CD4-positive, CD25-positive, alpha-beta regulatory T cell (primary cell): Measurements from ENCODE around the gene PLEKHM1. TPM values are rescaled to one million over a fixed set of nuclear protein-coding genes. Genes with fewer than 3 reads are reported as not detected.

ENCODE experiments used
- ATAC-seq, 2 donors: fragments of 150-1000 bp; cut with Tn5 transposase; one replicate each; pipeline ENCODE4 v1.10.0; 2021; ENCODE audit warnings: low read depth in 2 of 2, moderate number of reproducible peaks in 2 of 2, moderate library complexity in 1 of 2
- DNase-seq, 3 donors: peaks; one replicate each; pipeline versions ENCODE4 v3.0.0 to v3.0.0-alpha.2; 2012 to 2022; ENCODE audit warnings: mixed read lengths in 1 of 3
- H3K27ac ChIP-seq: one replicate; pipeline ENCODE4 v1.7.0; 2013; ENCODE audit warnings: mild to moderate bottlenecking, low read length; ENCODE audit not compliant: insufficient read depth, poor library complexity, severe bottlenecking
- H3K27me3 ChIP-seq: one replicate; pipeline ENCODE4 v1.7.0; 2013; ENCODE audit warnings: low read length; ENCODE audit not compliant: control insufficient read depth, insufficient read depth
- H3K36me3 ChIP-seq: one replicate; pipeline ENCODE4 v1.7.0; 2013; ENCODE audit warnings: mild to moderate bottlenecking, low read length, moderate library complexity; ENCODE audit not compliant: control insufficient read depth, insufficient read depth
- H3K4me1 ChIP-seq: 2 replicates; pipeline ENCODE4 v1.7.0; 2013; ENCODE audit warnings: mild to moderate bottlenecking, low read length; ENCODE audit not compliant: insufficient read depth, control insufficient read depth, poor library complexity, severe bottlenecking
- H3K4me3 ChIP-seq: one replicate; pipeline ENCODE4 v1.7.0; 2013; ENCODE audit warnings: low read depth, mild to moderate bottlenecking, low read length, moderate library complexity
- H3K9me3 ChIP-seq, 2 experiments: 1 replicate in 1 of 2; 2 replicates in 1 of 2; pipeline ENCODE4 v1.7.0; 2013; ENCODE audit warnings: low read length in 2 of 2, mild to moderate bottlenecking in 1 of 2, moderate library complexity in 1 of 2; ENCODE audit not compliant: control insufficient read depth in 2 of 2
- H3K27ac Mint-ChIP-seq, 3 donors: one replicate each; pipeline ENCODE4 v1.8.0; 2020 to 2022; ENCODE audit warnings: mild to moderate bottlenecking in 3 of 3, mixed read lengths in 3 of 3, moderate library complexity in 2 of 3
- H3K27me3 Mint-ChIP-seq: one replicate; pipeline ENCODE4 v1.8.0; 2022; ENCODE audit warnings: mild to moderate bottlenecking, mixed read lengths
- H3K36me3 Mint-ChIP-seq: one replicate; pipeline ENCODE4 v1.8.0; 2020; ENCODE audit warnings: mixed read lengths
- H3K4me1 Mint-ChIP-seq, 4 donors: one replicate each; pipeline ENCODE4 v1.8.0; 2020 to 2022; ENCODE audit warnings: mixed read lengths in 4 of 4, mild to moderate bottlenecking in 1 of 4
- H3K4me3 Mint-ChIP-seq, 4 donors: one replicate each; pipeline ENCODE4 v1.8.0; 2020 to 2022; ENCODE audit warnings: mild to moderate bottlenecking in 4 of 4, mixed read lengths in 4 of 4, moderate library complexity in 3 of 4
- H3K9me3 Mint-ChIP-seq, 7 donors: one replicate each; pipeline ENCODE4 v1.8.0; 2020 to 2022; ENCODE audit warnings: mixed read lengths in 7 of 7, mild to moderate bottlenecking in 3 of 7, moderate library complexity in 2 of 7
- polyA plus RNA-seq, 4 donors: library from polyadenylated mRNA; unstranded; fragments of 300-500 nt; fragmentation: Illumina TruSeq; gene quantifications; one replicate each; pipeline ENCODE4 v1.2.3, GENCODE V29; 2021
- total RNA-seq: library from RNA; stranded (reverse); gene quantifications from one replicate; pipeline ENCODE4 v1.2.3, GENCODE V29; 2022

The PLEKHM1 gene
- total and polyA plus RNA-seq, 5 donors from 2014 or later, result 11.1 to 103 (median 12.5) TPM

DNA sequence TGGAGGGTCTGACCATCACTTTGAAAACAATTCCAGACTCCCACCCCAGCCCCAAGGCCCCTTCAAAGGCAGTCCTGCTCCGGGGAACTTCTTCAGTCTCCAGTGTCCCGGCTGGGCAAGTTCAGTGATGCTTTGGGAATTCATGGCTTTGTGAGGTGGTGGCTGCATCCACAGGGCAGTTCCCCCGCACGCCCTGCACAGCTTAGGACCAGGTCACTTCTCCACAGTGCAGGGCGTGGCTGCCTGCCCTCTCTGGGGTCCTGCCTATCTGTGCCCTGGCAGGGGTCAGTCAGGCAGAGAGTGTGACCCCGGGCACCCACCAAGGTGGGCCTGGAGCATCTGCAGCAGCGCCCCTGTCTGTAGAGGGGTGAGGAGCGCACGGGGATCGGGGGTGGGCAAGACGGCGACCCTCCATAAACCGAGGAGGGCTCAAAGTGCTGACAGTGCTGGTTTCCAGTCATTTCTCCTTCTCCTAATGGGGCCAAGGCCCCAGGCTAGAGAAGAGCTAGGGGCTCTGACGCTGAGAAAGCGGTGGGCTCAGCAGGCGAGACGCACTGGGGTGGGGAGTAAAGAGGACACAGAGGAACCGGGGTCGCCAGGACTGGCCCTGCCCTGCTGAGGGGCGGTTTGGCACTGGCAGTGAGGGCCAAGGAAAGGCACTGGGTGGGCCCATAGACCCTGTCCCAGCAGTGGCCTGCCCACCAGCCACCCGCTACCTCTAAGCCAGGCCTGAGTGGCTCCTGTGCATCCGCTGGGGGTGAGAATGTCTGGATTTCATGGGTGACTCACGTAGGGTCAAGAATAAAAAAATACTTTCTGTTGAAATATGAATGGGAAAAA, 53.7 kb downstream of the PLEKHM1 start:
- Histone ChIP-seq H3K4me1 (peaks cover 13% of the 10 kb centered on the region), H3K36me3 (peaks cover 21% of the 10 kb centered on the region), H3K9me3 (no peaks in the 10 kb centered on the region), H3K27me3 (no peaks in the 10 kb centered on the region), H3K27ac (no peak overlapping the region), H3K4me3 (no peak overlapping the region)
- ATAC-seq, result no peak
- Mint-ChIP-seq H3K36me3 (peaks cover 4% of the 10 kb centered on the region), H3K27me3 (no peaks in the 10 kb centered on the region), H3K4me3 (no peak overlapping the region), H3K4me1 (peaks cover 0 to 18% (median 4%) of the 10 kb centered on the region in 4 donors), H3K9me3 (no peaks in the 10 kb centered on the region), H3K27ac (no peak overlapping the region)
- DNase-seq, result no peak

DNA sequence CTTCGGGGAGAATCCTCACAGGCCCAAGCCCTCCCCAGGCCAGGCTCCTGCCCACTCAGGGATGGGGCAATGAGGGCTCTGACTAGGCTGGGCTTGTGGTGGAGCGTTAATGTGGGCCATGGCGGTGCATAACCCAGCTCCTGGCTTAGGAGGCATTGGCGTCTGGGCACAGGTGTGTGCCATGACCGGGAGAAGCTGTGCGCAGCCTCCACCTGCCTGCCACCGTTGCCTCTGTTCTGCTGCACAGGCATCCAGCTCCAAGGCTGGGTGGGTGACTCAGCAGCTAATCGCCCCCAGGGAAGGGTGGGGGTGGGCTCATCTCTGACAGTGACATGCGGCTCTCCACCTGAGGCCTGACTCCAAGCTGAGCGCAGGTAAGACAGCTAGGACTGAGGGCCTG, 54.4 kb downstream of the PLEKHM1 start:
- no peak overlapping the region for H3K27ac Mint-ChIP-seq
- Histone ChIP-seq H3K9me3 (no peaks in the 10 kb centered on the region), H3K4me3 (no peak overlapping the region), H3K27ac (no peak overlapping the region), H3K4me1 (peaks cover 18% of the 10 kb centered on the region), H3K36me3 (peaks cover 21% of the 10 kb centered on the region), H3K27me3 (no peaks in the 10 kb centered on the region)
- no peaks in the 10 kb centered on the region for H3K27me3 Mint-ChIP-seq
- DNase-seq, result no peak
- peaks cover 4% of the 10 kb centered on the region for H3K36me3 Mint-ChIP-seq
- H3K9me3 Mint-ChIP-seq, result no peaks in the 10 kb centered on the region
- H3K4me1 Mint-ChIP-seq, result peaks cover 0 to 17% (median 4%) of the 10 kb centered on the region in 4 donors
- H3K4me3 Mint-ChIP-seq, result no peak overlapping the region
- no peak for ATAC-seq

DNA sequence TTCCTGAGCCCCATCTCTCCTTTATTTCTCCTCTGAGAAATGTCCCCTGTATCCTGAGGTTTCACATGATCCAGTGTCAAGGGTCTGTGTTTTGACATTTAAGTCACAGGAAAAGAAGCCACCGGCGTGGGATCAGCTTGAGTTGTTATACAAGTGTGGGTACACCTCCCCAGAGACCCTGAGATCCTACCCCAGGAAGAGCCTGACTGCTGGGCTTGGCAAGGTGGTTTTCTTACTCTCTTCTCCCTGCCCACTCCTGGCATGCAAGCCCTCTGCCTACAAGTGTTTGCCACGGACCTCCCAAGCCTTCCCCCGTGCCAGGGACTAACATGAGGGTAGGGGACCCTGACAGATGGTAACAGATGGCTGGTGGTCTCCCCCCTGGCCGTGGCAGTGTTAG, 55.0 kb downstream of the PLEKHM1 start:
- Histone ChIP-seq H3K36me3 (peaks cover 20% of the 10 kb centered on the region), H3K9me3 (no peaks in the 10 kb centered on the region), H3K27ac (no peak overlapping the region), H3K4me3 (no peak overlapping the region), H3K4me1 (peaks cover 21% of the 10 kb centered on the region), H3K27me3 (no peaks in the 10 kb centered on the region)
- H3K9me3 Mint-ChIP-seq, result no peaks in the 10 kb centered on the region
- no peaks in the 10 kb centered on the region for H3K27me3 Mint-ChIP-seq
- no peak for ATAC-seq
- peak overlapping the region in 2 of 4 donors; percentile 46 to 82 for H3K4me3 Mint-ChIP-seq
- H3K36me3 Mint-ChIP-seq, result peaks cover 4% of the 10 kb centered on the region
- H3K4me1 Mint-ChIP-seq, result peaks cover 0 to 17% (median 3%) of the 10 kb centered on the region in 4 donors
- peak overlapping the region in 1 of 3 donors; percentile 88 for H3K27ac Mint-ChIP-seq
- no peak for DNase-seq

- Mint-ChIP-seq H3K27me3 (no peaks in the 10 kb centered on the region), H3K27ac (peak overlapping the region in 1 of 3 donors; percentile 80), H3K9me3 (no peaks in the 10 kb centered on the region), H3K4me3 (peak overlapping the region; percentile 65 to 92 (median 74)), H3K4me1 (peaks cover 0 to 24% (median 9%) of the 10 kb centered on the region in 4 donors), H3K36me3 (peaks cover 4% of the 10 kb centered on the region)
- H3K27ac ChIP-seq, result peak overlapping the region; percentile 14
- no peaks in the 10 kb centered on the region for H3K9me3 ChIP-seq
- peaks cover 13% of the 10 kb centered on the region for H3K36me3 ChIP-seq
- no peak overlapping the region for H3K4me3 ChIP-seq
- no peaks in the 10 kb centered on the region for H3K27me3 ChIP-seq
- no peak for ATAC-seq
- H3K4me1 ChIP-seq, result peaks cover 29% of the 10 kb centered on the region
- no peak for DNase-seq
Observed at GRCh38 chr17:45433159-45433535, 57.4 kb downstream of the PLEKHM1 start.

- Histone ChIP-seq H3K4me3 (peak within 1 kb of the TSS; percentile 37), H3K9me3 (no peaks in the 10 kb centered on the region), H3K27ac (peak within 1 kb of the TSS; percentile 14), H3K36me3 (peaks cover 10% of the 10 kb centered on the region), H3K27me3 (no peaks in the 10 kb centered on the region), H3K4me1 (peaks cover 33% of the 10 kb centered on the region)
- Mint-ChIP-seq H3K36me3 (peaks cover 4% of the 10 kb centered on the region), H3K4me1 (peaks cover 0 to 28% (median 9%) of the 10 kb centered on the region in 4 donors), H3K4me3 (peak within 1 kb of the TSS; percentile 82 to 92 (median 86)), H3K27me3 (no peaks in the 10 kb centered on the region), H3K27ac (peak within 1 kb of the TSS in 1 of 3 donors; percentile 80), H3K9me3 (no peaks in the 10 kb centered on the region)
- DNase-seq (peak in 1 of 3 donors; percentile 59), ATAC-seq (no peak)
Observed at GRCh38 chr17:45432405-45433158, 57.9 kb downstream of the PLEKHM1 start, which contains the start of gene ARHGAP27. Gene ARHGAP27, minus strand, starts transcription at chr17:45432870. Its CDS starts 2,591 bp downstream, at chr17:45430279.

GRCh38 chr17:45431531-45432404, 58.8 kb downstream of the PLEKHM1 start:
- peak overlapping the region; percentile 23 for H3K27ac ChIP-seq
- peak overlapping the region; percentile 37 for H3K4me3 ChIP-seq
- H3K27me3 ChIP-seq, result no peaks in the 10 kb centered on the region
- H3K27ac Mint-ChIP-seq, result no peak overlapping the region
- DNase-seq (peak; percentile 57 to 84 (median 72)), ATAC-seq (peak; percentile 50 to 60)
- no peaks in the 10 kb centered on the region for H3K9me3 Mint-ChIP-seq
- peaks cover 0 to 28% (median 9%) of the 10 kb centered on the region in 4 donors for H3K4me1 Mint-ChIP-seq
- H3K36me3 Mint-ChIP-seq, result peaks cover 4% of the 10 kb centered on the region
- peaks cover 5% of the 10 kb centered on the region for H3K36me3 ChIP-seq
- peaks cover 33% of the 10 kb centered on the region for H3K4me1 ChIP-seq
- H3K4me3 Mint-ChIP-seq, result peak overlapping the region; percentile 82 to 90 (median 86)
- H3K27me3 Mint-ChIP-seq, result no peaks in the 10 kb centered on the region
- H3K9me3 ChIP-seq, result no peaks in the 10 kb centered on the region
